ENCODE results near the gene CRKL.

Gene CRKL

GRCh38 chr22:20998411-20999336, 81.5 kb downstream of the CRKL start:
- 0 out of 2 replicates have a peak, but pooled peaks have one; percentile 23 for TF ChIP-seq ZNF76 (tag by site-specific recombination; IDR thresholded peaks at IDR 0.05; ENCODE audit: borderline replicate concordance, low read depth)
- no peak for TF ChIP-seq ZNF544 (tag by site-specific recombination; IDR thresholded peaks at IDR 0.05)
- TF ChIP-seq KLF9 (tag by site-specific recombination; IDR thresholded peaks at IDR 0.05; ENCODE audit: low read depth): peak; percentile 58
- TF ChIP-seq KLF17 (tag by site-specific recombination; IDR thresholded peaks at IDR 0.05): 0 out of 2 replicates have a peak, but pooled peaks have one; percentile 23
- TF ChIP-seq IKZF3 (tag by site-specific recombination; IDR thresholded peaks at IDR 0.05): no peak
- TF ChIP-seq ZNF654 (tag by site-specific recombination; IDR thresholded peaks at IDR 0.05; ENCODE audit: low read depth): no peak
- TF ChIP-seq REPIN1 (tag by site-specific recombination; IDR thresholded peaks at IDR 0.05; ENCODE audit: low read depth): no peak
- Histone ChIP-seq H3K36me3 (ENCODE audit: control insufficient read depth in 2 of 2, insufficient read depth in 1 of 2, low read length in 2 of 2) (peaks cover 0 to 70% of the 10 kb centered on the region in 2 experiments; a peak in 1 of 3 replicates), H3K9me3 (ENCODE audit: control insufficient read depth, insufficient read depth, low read depth, low read length) (no peaks in the 10 kb centered on the region), H3K4me1 (ENCODE audit: control insufficient read depth, insufficient read depth, low read length) (no peaks in the 10 kb centered on the region), H3K27ac (ENCODE audit: extremely low read depth, low read depth, low read length) (no peak overlapping the region), H3K4me3 (ENCODE audit: low read depth, low read length) (no peak overlapping the region)
- CTCF ChIA-PET: interaction anchor here (0.6 to 1.4 kb wide), 5 partner anchors 14 to 648 kb away, joined by 3 to 4 read pairs (median 3); no protein-coding TSS in a partner anchor
- POLR2A ChIA-PET: interaction anchor here (0.6 to 5.9 kb wide), 8 partner anchors 9 to 142 kb away, joined by 3 to 80 read pairs (median 4); partner anchors contain the start of gene LZTR1

- Histone ChIP-seq H3K9me3 (ENCODE audit: control insufficient read depth, insufficient read depth, low read depth, low read length) (no peaks in the 10 kb centered on the region), H3K4me3 (ENCODE audit: low read depth, low read length) (no peak overlapping the region), H3K36me3 (ENCODE audit: control insufficient read depth in 2 of 2, insufficient read depth in 1 of 2, low read length in 2 of 2) (peaks cover 0 to 61% of the 10 kb centered on the region in 2 experiments; a peak in 1 of 3 replicates), H3K4me1 (ENCODE audit: control insufficient read depth, insufficient read depth, low read length) (no peaks in the 10 kb centered on the region), H3K27ac (ENCODE audit: extremely low read depth, low read depth, low read length) (peak overlapping the region; percentile 3; the same call in 1 of the 2 replicates)
- TF ChIP-seq ZIC2 (tag by site-specific recombination; IDR thresholded peaks at IDR 0.05): peak; percentile 69
- TF ChIP-seq ZNF324 (tag by site-specific recombination; IDR thresholded peaks at IDR 0.05): no peak
- TF ChIP-seq HIC1 (tag by site-specific recombination; IDR thresholded peaks at IDR 0.05): peak; percentile 47; the same call in 1 of the 2 replicates
- CTCF ChIA-PET: interaction anchor here (0.6 to 1.4 kb wide), 5 partner anchors 15 to 647 kb away, joined by 3 to 4 read pairs (median 3); no protein-coding TSS in a partner anchor
- POLR2A ChIA-PET: interaction anchor here (0.9 to 5.9 kb wide), 7 partner anchors 10 to 114 kb away, joined by 3 to 80 read pairs (median 5); partner anchors contain the start of gene LZTR1
These were observed 82.4 kb downstream of the CRKL start for GRCh38 chr22:20999350-21000206.

- peak overlapping the region; percentile 65; the same call in 1 of the 2 replicates for H3K27ac ChIP-seq (ENCODE audit: extremely low read depth, low read depth, low read length)
- peak; percentile 20; the same call in 1 of the 2 replicates for TF ChIP-seq CTCF (tag by site-specific recombination; IDR thresholded peaks at IDR 0.05)
- no peak for TF ChIP-seq GLI2 (tag by site-specific recombination; IDR thresholded peaks at IDR 0.05; ENCODE audit: borderline replicate concordance, low read depth)
- TF ChIP-seq ZNF148 (tag by site-specific recombination; IDR thresholded peaks at IDR 0.05; ENCODE audit: borderline replicate concordance): no peak
- CTCF ChIA-PET: interaction anchor here (0.5 to 1.2 kb wide), 5 partner anchors 31 to 216 kb away, joined by 3 to 5 read pairs (median 3); no protein-coding TSS in a partner anchor
- POLR2A ChIA-PET: interaction anchor here (1.1 to 5.9 kb wide), 5 partner anchors 10 to 81 kb away, joined by 3 to 80 read pairs (median 5); partner anchors contain the start of genes LZTR1 and P2RX6
- H3K36me3 ChIP-seq (ENCODE audit: control insufficient read depth in 2 of 2, insufficient read depth in 1 of 2, low read length in 2 of 2): peaks cover 0 to 53% of the 10 kb centered on the region in 2 experiments; a peak in 1 of 3 replicates
- H3K9me3 ChIP-seq (ENCODE audit: control insufficient read depth, insufficient read depth, low read depth, low read length): no peaks in the 10 kb centered on the region
- H3K4me1 ChIP-seq (ENCODE audit: control insufficient read depth, insufficient read depth, low read length): no peaks in the 10 kb centered on the region
- H3K4me3 ChIP-seq (ENCODE audit: low read depth, low read length): peak overlapping the region; percentile 83
These were observed 83.2 kb downstream of the CRKL start for GRCh38 chr22:21000207-21000986.

All from HEK293 (cell line).